ENCODE measurements around the gene MEAF6. TPM values are rescaled to one million over a fixed set of nuclear protein-coding genes. Genes with fewer than 3 reads are reported as not detected.
"Not testable (repeated sequence)": the region's sequence is repeated elsewhere in the genome, so short reads cannot be mapped to it uniquely, and the experiment has no call there.

MEAF6 gene
- total RNA-seq, 1 donor from 2014 or later = 77.3 TPM

DNA sequence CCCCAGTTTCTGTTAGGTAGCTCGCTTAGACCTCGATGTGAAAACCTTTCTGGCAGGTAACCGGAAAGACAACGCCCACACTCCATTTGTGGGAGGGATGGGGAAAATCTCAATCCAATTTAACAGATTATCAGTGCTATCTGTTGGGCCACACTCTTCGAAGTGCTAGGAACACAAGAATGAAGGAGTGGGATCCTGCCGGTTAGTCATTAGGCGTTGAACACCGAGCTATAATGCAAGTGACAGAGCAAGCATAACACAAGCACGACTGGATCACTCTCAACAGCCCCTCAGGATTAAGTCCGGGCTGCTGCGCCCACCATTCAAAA, 39.0 kb upstream of the MEAF6 start:
- Mint-ChIP-seq H3K27me3 (ENCODE audit: low read depth) (no peaks in the 10 kb centered on the region), H3K36me3 (ENCODE audit: low read depth) (peaks cover 3% of the 10 kb centered on the region), H3K4me1 (peaks cover 43% of the 10 kb centered on the region), H3K27ac (ENCODE audit: unreplicated experiment) (peak overlapping the region; percentile 76), H3K9me3 (no peaks in the 10 kb centered on the region), H3K4me3 (peak overlapping the region; percentile 99)
- TF ChIP-seq, protein P1, sequence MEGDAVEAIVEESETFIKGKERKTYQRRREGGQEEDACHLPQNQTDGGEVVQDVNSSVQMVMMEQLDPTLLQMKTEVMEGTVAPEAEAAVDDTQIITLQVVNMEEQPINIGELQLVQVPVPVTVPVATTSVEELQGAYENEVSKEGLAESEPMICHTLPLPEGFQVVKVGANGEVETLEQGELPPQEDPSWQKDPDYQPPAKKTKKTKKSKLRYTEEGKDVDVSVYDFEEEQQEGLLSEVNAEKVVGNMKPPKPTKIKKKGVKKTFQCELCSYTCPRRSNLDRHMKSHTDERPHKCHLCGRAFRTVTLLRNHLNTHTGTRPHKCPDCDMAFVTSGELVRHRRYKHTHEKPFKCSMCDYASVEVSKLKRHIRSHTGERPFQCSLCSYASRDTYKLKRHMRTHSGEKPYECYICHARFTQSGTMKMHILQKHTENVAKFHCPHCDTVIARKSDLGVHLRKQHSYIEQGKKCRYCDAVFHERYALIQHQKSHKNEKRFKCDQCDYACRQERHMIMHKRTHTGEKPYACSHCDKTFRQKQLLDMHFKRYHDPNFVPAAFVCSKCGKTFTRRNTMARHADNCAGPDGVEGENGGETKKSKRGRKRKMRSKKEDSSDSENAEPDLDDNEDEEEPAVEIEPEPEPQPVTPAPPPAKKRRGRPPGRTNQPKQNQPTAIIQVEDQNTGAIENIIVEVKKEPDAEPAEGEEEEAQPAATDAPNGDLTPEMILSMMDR (conservative IDR thresholded peaks at IDR 0.05) = no peak
- DNase-seq (ENCODE audit: low read depth, low spot score) = no peak

GRCh38 chr1:37549341-37549740, 34.8 kb upstream of the MEAF6 start:
- H3K4me3 Mint-ChIP-seq = no peak overlapping the region
- TF ChIP-seq, protein P1 (conservative IDR thresholded peaks at IDR 0.05) = no peak
- no peaks in the 10 kb centered on the region for H3K27me3 Mint-ChIP-seq (ENCODE audit: low read depth)
- no peak overlapping the region for H3K27ac Mint-ChIP-seq (ENCODE audit: unreplicated experiment)
- H3K4me1 Mint-ChIP-seq = peaks cover 22% of the 10 kb centered on the region
- H3K9me3 Mint-ChIP-seq = no peaks in the 10 kb centered on the region
- H3K36me3 Mint-ChIP-seq (ENCODE audit: low read depth) = peaks cover 10% of the 10 kb centered on the region
- DNase-seq (ENCODE audit: low read depth, low spot score) = no peak

DNA sequence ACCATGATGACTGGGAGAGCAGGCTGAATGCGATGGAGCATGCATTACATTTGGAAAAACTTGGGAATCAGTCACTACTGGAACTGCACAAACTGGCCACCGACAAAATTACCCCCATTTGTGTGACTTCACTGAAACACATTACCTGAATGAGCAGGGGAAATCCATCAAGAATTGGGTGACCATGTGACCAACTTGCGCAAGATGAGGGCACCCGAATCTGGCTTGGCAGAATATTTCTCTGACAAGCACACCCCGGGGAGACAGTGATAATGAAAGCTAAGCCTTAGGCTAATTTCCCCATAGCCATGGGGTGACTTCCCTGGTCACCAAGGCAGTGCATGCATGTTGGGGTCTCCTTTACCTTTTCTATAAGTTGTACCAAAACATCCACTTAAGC, 30.5 kb upstream of the MEAF6 start:
- TF ChIP-seq, protein P1 (conservative IDR thresholded peaks at IDR 0.05) = no peak
- Mint-ChIP-seq H3K27me3 (ENCODE audit: low read depth) (no peaks in the 10 kb centered on the region), H3K36me3 (ENCODE audit: low read depth) (peaks cover 15% of the 10 kb centered on the region), H3K9me3 (no peaks in the 10 kb centered on the region), H3K27ac (ENCODE audit: unreplicated experiment) (no peak overlapping the region), H3K4me3 (no peak overlapping the region), H3K4me1 (no peaks in the 10 kb centered on the region)
- DNase-seq (ENCODE audit: low read depth, low spot score) = no peak

DNA sequence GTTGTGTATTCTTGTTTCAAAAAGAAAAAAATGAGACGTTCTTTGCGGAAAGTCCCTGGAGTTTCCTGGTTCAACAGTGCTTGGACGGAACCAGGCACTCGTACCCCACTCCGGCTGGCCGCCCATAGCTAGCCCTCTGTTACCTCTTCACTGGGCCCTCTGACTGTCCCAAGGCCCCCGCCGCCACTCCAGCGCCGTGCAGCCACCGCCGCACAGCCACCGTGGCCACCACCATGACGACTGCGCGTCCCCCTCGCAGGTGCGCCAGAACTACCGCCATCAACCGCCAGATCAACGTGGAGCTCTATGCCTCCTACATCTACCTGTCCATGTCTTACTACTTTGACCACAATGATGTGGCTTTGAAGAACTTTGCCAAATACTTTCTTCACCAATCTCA, 30.0 kb upstream of the MEAF6 start:
- no peak for DNase-seq (ENCODE audit: low read depth, low spot score)
- H3K9me3 Mint-ChIP-seq = no peaks in the 10 kb centered on the region
- no peak overlapping the region for H3K27ac Mint-ChIP-seq (ENCODE audit: unreplicated experiment)
- H3K27me3 Mint-ChIP-seq (ENCODE audit: low read depth) = no peaks in the 10 kb centered on the region
- no peaks in the 10 kb centered on the region for H3K4me1 Mint-ChIP-seq
- peaks cover 15% of the 10 kb centered on the region for H3K36me3 Mint-ChIP-seq (ENCODE audit: low read depth)
- no peak overlapping the region for H3K4me3 Mint-ChIP-seq
- TF ChIP-seq, protein P1 (conservative IDR thresholded peaks at IDR 0.05) = no peak

DNA sequence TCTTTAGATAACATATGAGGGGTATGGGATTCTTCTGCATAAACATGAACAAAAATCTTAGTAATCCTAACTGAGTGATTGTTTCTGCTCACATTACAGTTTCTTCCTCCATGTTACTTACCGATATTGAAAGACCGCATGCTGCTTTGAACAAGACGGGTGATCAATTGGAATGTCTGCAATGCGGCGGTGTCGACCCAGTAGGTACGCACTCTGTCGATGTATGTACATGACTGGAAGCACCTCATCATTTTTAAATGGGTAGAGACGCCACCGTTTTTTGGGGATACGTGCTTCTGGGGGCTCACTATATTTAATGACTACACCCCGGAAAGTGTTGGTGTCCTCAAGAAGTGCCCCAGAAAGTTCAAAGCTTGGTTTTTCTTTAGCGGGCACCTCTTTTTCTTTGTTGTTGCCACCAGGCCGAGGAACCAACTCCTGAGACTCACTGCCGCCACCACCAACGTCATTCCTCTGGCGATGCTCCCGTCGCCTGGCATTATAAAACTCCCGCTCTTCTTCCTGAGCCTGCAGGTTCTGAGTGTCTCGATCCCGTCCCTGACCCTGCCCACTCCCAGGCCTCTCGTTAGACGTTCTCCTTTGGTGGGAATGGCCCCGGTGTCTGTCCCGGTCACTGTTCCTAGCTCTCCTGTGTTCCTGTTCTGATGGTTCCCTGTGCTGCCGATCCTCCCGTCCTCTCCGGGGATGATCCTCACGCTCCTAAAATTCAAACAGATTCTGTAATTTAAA, 25.6 kb upstream of the MEAF6 start:
- no peak for DNase-seq (ENCODE audit: low read depth, low spot score)
- H3K36me3 Mint-ChIP-seq (ENCODE audit: low read depth) = peaks cover 14% of the 10 kb centered on the region
- H3K27ac Mint-ChIP-seq (ENCODE audit: unreplicated experiment) = no peak overlapping the region

DNA sequence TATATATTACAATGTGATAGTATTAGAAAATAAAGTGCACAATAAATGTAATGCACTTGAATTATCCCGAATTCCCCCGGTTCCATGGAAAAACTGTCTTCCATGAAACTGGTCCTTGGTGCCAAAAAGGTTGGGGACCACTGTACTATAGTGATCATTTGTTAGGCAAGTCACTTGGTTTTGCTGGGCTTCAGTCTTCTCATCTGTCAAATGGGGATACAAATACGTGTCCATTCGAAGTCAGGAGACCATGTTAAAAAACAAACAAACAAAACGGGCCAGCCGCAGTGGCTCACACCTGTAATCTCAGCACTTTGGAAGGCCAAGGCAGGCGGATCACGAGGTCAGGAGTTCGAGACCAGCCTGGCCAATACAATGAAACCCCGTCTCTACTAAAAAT, 24.6 kb upstream of the MEAF6 start:
- H3K36me3 Mint-ChIP-seq (ENCODE audit: low read depth); H3K9me3 Mint-ChIP-seq; DNase-seq (ENCODE audit: low read depth, low spot score); H3K27me3 Mint-ChIP-seq (ENCODE audit: low read depth); H3K4me3 Mint-ChIP-seq; H3K27ac Mint-ChIP-seq (ENCODE audit: unreplicated experiment); H3K4me1 Mint-ChIP-seq: not testable (repeated sequence)

More for the DNA sequence above, 25.6 kb upstream of the MEAF6 start:
- H3K4me3 Mint-ChIP-seq = no peak overlapping the region
- H3K4me1 Mint-ChIP-seq = no peaks in the 10 kb centered on the region
- H3K9me3 Mint-ChIP-seq = no peaks in the 10 kb centered on the region
- TF ChIP-seq, protein P1 (conservative IDR thresholded peaks at IDR 0.05) = no peak
- no peaks in the 10 kb centered on the region for H3K27me3 Mint-ChIP-seq (ENCODE audit: low read depth)

All from neural crest cell (in vitro differentiated cells).